ENCODE results near the gene PCARE.

Gene PCARE

DNA sequence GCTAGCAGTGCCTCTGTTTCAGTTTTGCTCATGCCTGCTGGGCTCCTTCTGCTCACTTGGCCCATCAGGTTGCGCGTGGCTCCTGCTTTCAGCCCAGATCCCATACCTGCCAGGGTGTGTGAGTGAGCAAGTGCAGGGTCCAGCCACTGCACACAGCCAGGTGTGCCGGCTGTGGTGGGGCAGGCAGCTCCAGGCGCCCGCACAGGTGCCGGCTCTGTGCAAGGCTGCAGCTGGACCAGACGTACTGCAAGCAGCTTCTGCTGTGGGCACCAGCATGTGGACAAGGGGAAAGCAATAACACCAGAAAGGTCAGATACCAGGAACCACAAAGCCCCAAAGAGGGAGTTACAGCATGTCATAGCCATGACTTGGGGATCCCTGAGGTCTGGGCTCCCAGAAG is 5.6 kb upstream of the PCARE start:
- H3K27ac ChIP-seq, result no peak overlapping the region
- ChIA-PET POLR2A (ENCODE audit: low non-redundant PET) (no interaction called here), CTCF (no interaction called here)
- TF ChIP-seq, protein P1, sequence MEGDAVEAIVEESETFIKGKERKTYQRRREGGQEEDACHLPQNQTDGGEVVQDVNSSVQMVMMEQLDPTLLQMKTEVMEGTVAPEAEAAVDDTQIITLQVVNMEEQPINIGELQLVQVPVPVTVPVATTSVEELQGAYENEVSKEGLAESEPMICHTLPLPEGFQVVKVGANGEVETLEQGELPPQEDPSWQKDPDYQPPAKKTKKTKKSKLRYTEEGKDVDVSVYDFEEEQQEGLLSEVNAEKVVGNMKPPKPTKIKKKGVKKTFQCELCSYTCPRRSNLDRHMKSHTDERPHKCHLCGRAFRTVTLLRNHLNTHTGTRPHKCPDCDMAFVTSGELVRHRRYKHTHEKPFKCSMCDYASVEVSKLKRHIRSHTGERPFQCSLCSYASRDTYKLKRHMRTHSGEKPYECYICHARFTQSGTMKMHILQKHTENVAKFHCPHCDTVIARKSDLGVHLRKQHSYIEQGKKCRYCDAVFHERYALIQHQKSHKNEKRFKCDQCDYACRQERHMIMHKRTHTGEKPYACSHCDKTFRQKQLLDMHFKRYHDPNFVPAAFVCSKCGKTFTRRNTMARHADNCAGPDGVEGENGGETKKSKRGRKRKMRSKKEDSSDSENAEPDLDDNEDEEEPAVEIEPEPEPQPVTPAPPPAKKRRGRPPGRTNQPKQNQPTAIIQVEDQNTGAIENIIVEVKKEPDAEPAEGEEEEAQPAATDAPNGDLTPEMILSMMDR (conservative IDR thresholded peaks at IDR 0.05; ENCODE audit: low read depth), result no peak
- no peak for DNase-seq (ENCODE audit: low spot score)

DNA sequence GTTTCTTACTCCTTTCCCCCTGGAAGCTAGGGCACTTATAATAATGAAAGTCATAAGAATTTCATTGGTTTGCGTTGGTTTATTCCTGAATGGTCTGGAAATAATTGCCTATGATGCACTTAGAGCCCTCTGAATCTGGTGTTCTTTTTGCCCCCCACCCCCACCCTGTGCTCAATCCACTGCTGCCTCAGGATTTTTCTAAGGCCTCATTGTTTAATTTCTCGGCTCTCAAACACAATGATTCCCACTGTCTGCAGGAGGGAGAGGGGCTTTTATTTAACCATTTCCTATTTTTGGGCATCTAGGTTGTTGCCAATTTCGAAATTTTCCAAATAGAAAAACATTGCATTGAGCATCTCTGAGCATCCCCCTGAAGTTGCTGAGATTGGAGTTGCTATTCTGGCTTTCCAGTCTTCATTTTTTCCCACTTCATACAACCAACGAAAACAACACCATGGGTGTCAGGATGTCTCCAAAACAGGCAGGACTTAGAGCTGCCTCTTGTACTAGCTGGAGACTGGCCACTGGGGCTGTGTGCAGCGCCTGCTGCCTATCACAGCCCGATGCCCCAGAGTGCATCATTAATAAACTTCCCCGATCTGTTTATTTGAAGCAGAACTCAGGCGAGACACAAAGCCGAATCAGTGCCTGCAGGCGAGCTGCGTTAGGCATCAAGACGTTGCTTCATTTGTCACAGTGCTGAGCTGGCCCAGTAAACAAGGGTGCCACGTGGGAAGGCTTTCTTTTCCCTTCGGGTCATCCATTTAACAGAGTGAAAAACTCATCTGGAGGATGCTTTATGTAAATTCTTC is 1.8 kb upstream of the PCARE start:
- CTCF ChIA-PET, result interaction anchor here (0.6 to 1.6 kb wide), 3 partner anchors 9 to 22 kb away, joined by 3 to 4 read pairs (median 3); no protein-coding TSS in a partner anchor
- TF ChIP-seq, protein P1 (conservative IDR thresholded peaks at IDR 0.05; ENCODE audit: low read depth), result no peak
- no peak overlapping the region for H3K27ac ChIP-seq
- POLR2A ChIA-PET (ENCODE audit: low non-redundant PET), result no interaction called here
- DNase-seq (ENCODE audit: low spot score), result no peak

DNA sequence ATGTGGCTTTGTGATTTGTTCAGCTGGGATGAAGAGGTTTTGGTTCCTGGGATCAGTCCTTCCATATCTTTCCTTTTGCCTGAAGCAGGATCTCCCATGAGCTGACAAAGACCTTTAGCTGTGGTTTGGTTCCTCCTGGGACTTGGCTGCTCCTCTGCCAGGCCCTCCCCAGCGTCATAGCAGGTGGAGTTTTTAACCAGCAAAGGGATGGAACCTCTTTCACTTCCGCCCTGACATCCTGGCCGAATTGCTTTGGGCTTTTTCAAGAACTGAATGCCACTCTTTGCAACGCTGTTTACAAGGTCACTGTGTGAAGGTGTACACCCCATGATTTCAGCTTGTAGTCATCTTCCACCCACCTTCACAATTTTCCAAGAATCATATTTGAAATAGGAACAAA is 390 bp downstream of the PCARE start:
- POLR2A ChIA-PET (ENCODE audit: low non-redundant PET), result no interaction called here
- TF ChIP-seq, protein P1 (conservative IDR thresholded peaks at IDR 0.05; ENCODE audit: low read depth), result no peak
- CTCF ChIA-PET, result no interaction called here
- H3K27ac ChIP-seq, result no peak overlapping the region
- no peak for DNase-seq (ENCODE audit: low spot score)

DNA sequence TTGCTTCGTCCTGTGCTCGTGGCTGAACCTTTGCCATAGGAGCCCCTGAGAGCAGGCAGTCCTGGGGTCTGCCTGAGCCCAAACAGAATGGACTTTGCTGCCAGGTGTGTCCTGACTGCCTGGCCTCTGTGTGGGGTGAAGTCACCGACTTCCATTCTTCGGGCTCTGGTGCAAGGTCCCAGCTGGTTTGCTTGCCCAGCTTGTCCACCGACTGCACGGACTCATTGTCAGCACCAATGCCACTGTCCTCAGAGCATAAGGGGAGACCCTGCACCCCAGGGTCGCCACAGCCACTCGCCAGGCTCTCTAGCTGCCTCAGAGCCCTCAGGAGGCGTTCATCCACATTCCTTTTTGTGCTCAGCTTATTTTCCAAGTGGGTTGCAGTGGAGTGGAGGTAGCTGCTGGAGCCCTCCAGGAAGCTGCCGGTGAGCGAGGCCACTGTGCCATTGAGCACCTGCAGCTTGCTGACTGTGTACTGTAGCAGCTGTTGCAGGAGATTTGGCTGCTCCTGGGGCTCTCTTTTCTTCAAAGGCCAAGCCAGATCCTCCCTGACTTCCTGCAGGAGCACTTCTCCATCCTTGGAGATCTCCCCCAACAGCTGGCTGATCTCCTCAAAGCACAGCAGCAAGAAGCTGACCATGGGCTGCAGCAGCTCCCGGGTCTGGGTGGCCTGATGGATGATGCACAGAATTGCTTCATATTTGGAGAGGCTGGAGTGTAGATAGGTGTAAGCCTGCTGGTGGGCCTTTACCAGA is 1.2 kb downstream of the PCARE start:
- no peak overlapping the region for H3K27ac ChIP-seq
- DNase-seq (ENCODE audit: low spot score), result no peak
- TF ChIP-seq, protein P1 (conservative IDR thresholded peaks at IDR 0.05; ENCODE audit: low read depth), result no peak
- CTCF ChIA-PET, result interaction anchor here (0.6 kb wide), 1 partner anchor 50 kb away, joined by 3 read pairs; no protein-coding TSS in a partner anchor
- POLR2A ChIA-PET (ENCODE audit: low non-redundant PET), result no interaction called here

DNA sequence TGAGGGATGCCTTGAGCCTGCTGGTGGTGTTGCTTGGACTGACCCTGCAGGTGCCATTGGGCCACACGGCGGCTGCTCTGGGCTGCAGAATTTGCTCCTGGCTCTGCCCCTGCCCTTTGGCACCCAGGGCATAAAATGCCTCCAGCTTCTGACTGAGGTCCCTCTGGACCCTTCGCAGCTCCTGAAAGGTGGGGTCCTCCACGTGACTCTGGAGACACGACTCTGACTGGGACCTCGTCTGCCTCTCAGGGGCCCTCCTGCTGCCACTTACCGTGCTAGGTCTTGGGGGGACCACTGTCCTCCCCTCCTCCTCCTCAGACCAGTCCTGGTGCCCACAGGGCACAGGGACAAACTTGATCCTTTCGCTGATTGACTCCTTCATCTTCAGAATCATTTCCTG is 2.1 kb downstream of the PCARE start:
- TF ChIP-seq, protein P1 (conservative IDR thresholded peaks at IDR 0.05; ENCODE audit: low read depth), result no peak
- CTCF ChIA-PET, result no interaction called here
- POLR2A ChIA-PET (ENCODE audit: low non-redundant PET), result no interaction called here
- DNase-seq (ENCODE audit: low spot score), result no peak
- H3K27ac ChIP-seq, result no peak overlapping the region

DNA sequence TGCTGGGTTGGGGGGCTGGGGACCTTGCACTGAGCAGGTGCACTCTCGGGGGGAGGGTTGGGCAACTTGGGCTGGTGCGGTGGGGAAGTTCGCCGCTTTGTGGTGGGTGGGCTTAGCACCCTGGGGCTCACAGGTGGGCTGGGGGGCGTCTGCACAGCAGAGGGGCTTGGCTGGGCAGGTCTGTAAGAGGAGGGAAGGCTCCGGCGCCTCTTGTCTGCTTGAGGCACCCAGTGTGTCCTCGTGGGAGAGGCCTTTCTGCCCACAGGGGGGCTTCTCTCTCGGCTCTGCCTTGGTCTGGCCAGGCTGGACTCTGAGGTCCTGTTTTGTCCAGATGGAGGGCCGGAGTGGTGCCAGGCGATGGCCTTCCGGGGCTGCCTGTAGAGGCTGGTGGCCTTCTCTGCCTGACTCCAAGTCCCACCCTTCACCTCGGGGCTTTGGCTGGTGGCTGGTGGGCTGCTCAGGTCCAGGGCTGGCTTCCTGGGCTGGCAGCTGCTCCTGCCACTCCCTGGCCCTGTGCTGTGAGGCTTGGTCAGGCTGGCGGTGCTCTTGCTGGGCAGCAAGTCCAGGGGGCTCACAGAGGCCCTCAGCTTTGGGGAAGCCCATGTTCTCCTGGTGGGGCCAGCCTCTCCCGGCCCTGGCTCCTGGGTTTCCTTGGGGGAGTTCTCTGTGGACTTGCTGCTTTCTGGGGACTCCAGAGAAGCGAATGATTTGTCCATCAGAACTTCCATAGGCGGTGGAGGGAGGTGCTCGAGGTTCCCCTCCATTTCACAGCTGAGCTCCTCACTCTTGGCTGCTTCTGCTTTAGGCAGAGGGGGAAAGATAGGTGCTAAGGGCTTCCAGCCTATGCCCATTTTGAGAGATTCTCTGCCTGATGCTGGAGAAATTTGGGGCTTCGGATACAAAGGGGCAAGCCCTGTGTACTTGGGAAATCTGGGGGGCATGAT is 3.0 kb downstream of the PCARE start:
- CTCF ChIA-PET, result no interaction called here
- TF ChIP-seq, protein P1 (conservative IDR thresholded peaks at IDR 0.05; ENCODE audit: low read depth), result no peak
- POLR2A ChIA-PET (ENCODE audit: low non-redundant PET), result no interaction called here
- H3K27ac ChIP-seq, result no peak overlapping the region
- DNase-seq (ENCODE audit: low spot score), result no peak
